Neural cell (in vitro differentiated cells): Measurements from ENCODE around the gene ERC2. TPM values are rescaled to one million over a fixed set of nuclear protein-coding genes. Genes with fewer than 3 reads are reported as not detected.

Experiments
- H2AFZ ChIP-seq: fragments of 200-600, 300-800 bp; sonication (generic), shearing (Covaris generic); 2 replicates; pipeline ENCODE4 v1.6.0; 2014; ENCODE audit warnings: low read depth, mild to moderate bottlenecking, antibody characterized with exemption, low read length, moderate library complexity
- H3F3A ChIP-seq: fragments of 200-600 bp; shearing (Covaris generic); 2 replicates; pipeline ENCODE4 v1.6.1; 2016; ENCODE audit warnings: mild to moderate bottlenecking, moderate library complexity, mixed read lengths, antibody characterized with exemption, low read length; ENCODE audit not compliant: insufficient read depth, poor library complexity, severe bottlenecking
- H3K27ac ChIP-seq: fragments of 200-600, 300-800 bp; sonication (generic), shearing (Covaris generic); 2 replicates; pipeline ENCODE4 v1.5.1; 2014; ENCODE audit warnings: mild to moderate bottlenecking, low read length, moderate library complexity
- H3K27me3 ChIP-seq: fragments of 300-800, 200-600 bp; sonication (generic), shearing (Covaris generic); 2 replicates; pipeline ENCODE4 v1.6.0; 2014; ENCODE audit warnings: mild to moderate bottlenecking, low read depth, low read length, moderate library complexity; ENCODE audit not compliant: insufficient read depth
- H3K36me3 ChIP-seq: fragments of 300-800, 200-600 bp; sonication (generic), shearing (Covaris generic); 2 replicates; pipeline ENCODE4 v1.5.1; 2014; ENCODE audit warnings: mild to moderate bottlenecking, antibody characterized with exemption, low read length, moderate library complexity; ENCODE audit not compliant: insufficient read depth
- H3K4me2 ChIP-seq: fragments of 300-800, 200-600 bp; sonication (generic), shearing (Covaris generic); 2 replicates; pipeline ENCODE4 v1.6.0; 2014; ENCODE audit warnings: mild to moderate bottlenecking, low read length
- H3K4me3 ChIP-seq: fragments of 300-800, 200-600 bp; sonication (generic), shearing (Covaris generic); 2 replicates; pipeline ENCODE4 v1.5.1; 2014; ENCODE audit warnings: mild to moderate bottlenecking, low read length, moderate library complexity
- H3K79me2 ChIP-seq: fragments of 200-600 bp; shearing (Covaris generic); replicated peaks from 2 replicates; pipeline ENCODE4 v1.6.0; 2014; ENCODE audit warnings: mild to moderate bottlenecking, low read length, moderate library complexity; ENCODE audit not compliant: insufficient read depth
- H3K9ac ChIP-seq: fragments of 300-800, 200-600 bp; sonication (generic), shearing (Covaris generic); 2 replicates; pipeline ENCODE4 v1.6.1; 2016; ENCODE audit warnings: mild to moderate bottlenecking, low read length, mixed read lengths
- H3K9me2 ChIP-seq: fragments of 200-600 bp; shearing (Covaris generic); 2 replicates; pipeline ENCODE4 v1.6.1; 2016; ENCODE audit warnings: mild to moderate bottlenecking, low read length, mixed read lengths; ENCODE audit not compliant: insufficient read depth
- H3K9me3 ChIP-seq: fragments of 200-600, 300-800 bp; sonication (generic), shearing (Covaris generic); 2 replicates; pipeline ENCODE4 v1.6.1; 2016; ENCODE audit warnings: mild to moderate bottlenecking, mixed run types, low read length, moderate library complexity, mixed read lengths
- H4K20me1 ChIP-seq: fragments of 200-600 bp; shearing (Covaris generic); 2 replicates; pipeline ENCODE4 v1.6.1; 2016; ENCODE audit warnings: mild to moderate bottlenecking, mixed run types; ENCODE audit not compliant: insufficient read depth
- EP300 ChIP-seq: fragments of 450-650 bp; conservative IDR thresholded peaks from 2 replicates; pipeline ENCODE4 v1.6.1; 2014; ENCODE audit warnings: antibody characterized with exemption, mild to moderate bottlenecking, moderate library complexity; ENCODE audit not compliant: poor library complexity, severe bottlenecking
- EZH2 ChIP-seq: fragments of 200-600, 300-800 bp; shearing (Covaris generic), sonication (generic); IDR thresholded peaks from 2 replicates; pipeline ENCODE4 v1.6.1; 2014; ENCODE audit warnings: antibody characterized with exemption, low read length, borderline replicate concordance, mild to moderate bottlenecking; ENCODE audit not compliant: insufficient read depth, poor library complexity, severe bottlenecking
- MXI1 ChIP-seq: fragments of 450-650 bp; conservative IDR thresholded peaks from 2 replicates; pipeline ENCODE4 v1.6.1; 2014; ENCODE audit warnings: antibody characterized with exemption, mild to moderate bottlenecking; ENCODE audit not compliant: poor library complexity, severe bottlenecking
- POLR2AphosphoS5 ChIP-seq: IDR thresholded peaks from 2 replicates; pipeline ENCODE4 v1.6.1; 2012
- RAD21 ChIP-seq: fragments of 450-650 bp; conservative IDR thresholded peaks from 2 replicates; pipeline ENCODE4 v1.6.1; 2014; ENCODE audit warnings: antibody characterized with exemption, mild to moderate bottlenecking, moderate library complexity
- SMC3 ChIP-seq: fragments of 450-650 bp; conservative IDR thresholded peaks from 2 replicates; pipeline ENCODE4 v1.6.1; 2014; ENCODE audit warnings: antibody characterized with exemption, mild to moderate bottlenecking, moderate library complexity; ENCODE audit not compliant: poor library complexity
- TAF1 ChIP-seq: IDR thresholded peaks from 2 replicates; pipeline ENCODE4 v1.6.1; 2012; ENCODE audit warnings: low read depth
- polyA plus RNA-seq: library from polyadenylated mRNA; depleted of rRNA; stranded (reverse); fragments of >200 nt; gene quantifications from 2 replicates; pipeline ENCODE4 v1.2.3, GENCODE V29; 2014
- TF ChIP-seq, protein P1 (sequence below): fragments of 450-650 bp; IDR thresholded peaks from 2 replicates; pipeline ENCODE4 v1.5.1; 2014; ENCODE audit warnings: antibody characterized with exemption, mild to moderate bottlenecking, moderate library complexity; ENCODE audit not compliant: poor library complexity, severe bottlenecking
- TF ChIP-seq, protein P2 (sequence below): IDR thresholded peaks from 2 replicates; pipeline ENCODE4 v1.6.1; 2012; ENCODE audit warnings: borderline replicate concordance

Gene ERC2
- polyA plus RNA-seq, 1 donor from 2014 or later: 60.4 TPM

DNA sequence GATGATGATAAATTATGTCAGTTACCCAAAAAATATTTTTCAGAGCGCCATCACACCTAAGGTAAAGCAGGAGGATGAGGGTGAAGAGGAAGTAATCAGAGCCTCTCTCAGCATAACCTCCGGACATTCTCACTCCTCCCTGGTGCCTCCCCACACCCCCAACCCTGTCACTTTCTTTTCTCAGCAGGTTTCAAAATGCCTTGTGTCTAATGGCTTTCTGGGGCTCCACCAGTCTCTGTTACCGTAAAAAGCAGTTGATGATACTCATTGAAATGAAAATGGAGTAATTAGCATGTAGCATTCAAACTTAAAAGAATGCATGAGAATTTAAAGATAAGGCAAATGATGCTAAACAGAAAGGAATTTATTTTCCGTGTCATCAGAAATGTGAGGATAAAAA, 180.0 kb downstream of the ERC2 start:
- TF ChIP-seq TAF1: no peak
- no peak for TF ChIP-seq EZH2
- TF ChIP-seq, protein P1, sequence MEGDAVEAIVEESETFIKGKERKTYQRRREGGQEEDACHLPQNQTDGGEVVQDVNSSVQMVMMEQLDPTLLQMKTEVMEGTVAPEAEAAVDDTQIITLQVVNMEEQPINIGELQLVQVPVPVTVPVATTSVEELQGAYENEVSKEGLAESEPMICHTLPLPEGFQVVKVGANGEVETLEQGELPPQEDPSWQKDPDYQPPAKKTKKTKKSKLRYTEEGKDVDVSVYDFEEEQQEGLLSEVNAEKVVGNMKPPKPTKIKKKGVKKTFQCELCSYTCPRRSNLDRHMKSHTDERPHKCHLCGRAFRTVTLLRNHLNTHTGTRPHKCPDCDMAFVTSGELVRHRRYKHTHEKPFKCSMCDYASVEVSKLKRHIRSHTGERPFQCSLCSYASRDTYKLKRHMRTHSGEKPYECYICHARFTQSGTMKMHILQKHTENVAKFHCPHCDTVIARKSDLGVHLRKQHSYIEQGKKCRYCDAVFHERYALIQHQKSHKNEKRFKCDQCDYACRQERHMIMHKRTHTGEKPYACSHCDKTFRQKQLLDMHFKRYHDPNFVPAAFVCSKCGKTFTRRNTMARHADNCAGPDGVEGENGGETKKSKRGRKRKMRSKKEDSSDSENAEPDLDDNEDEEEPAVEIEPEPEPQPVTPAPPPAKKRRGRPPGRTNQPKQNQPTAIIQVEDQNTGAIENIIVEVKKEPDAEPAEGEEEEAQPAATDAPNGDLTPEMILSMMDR: no peak
- no peak for TF ChIP-seq MXI1
- TF ChIP-seq, protein P2, sequence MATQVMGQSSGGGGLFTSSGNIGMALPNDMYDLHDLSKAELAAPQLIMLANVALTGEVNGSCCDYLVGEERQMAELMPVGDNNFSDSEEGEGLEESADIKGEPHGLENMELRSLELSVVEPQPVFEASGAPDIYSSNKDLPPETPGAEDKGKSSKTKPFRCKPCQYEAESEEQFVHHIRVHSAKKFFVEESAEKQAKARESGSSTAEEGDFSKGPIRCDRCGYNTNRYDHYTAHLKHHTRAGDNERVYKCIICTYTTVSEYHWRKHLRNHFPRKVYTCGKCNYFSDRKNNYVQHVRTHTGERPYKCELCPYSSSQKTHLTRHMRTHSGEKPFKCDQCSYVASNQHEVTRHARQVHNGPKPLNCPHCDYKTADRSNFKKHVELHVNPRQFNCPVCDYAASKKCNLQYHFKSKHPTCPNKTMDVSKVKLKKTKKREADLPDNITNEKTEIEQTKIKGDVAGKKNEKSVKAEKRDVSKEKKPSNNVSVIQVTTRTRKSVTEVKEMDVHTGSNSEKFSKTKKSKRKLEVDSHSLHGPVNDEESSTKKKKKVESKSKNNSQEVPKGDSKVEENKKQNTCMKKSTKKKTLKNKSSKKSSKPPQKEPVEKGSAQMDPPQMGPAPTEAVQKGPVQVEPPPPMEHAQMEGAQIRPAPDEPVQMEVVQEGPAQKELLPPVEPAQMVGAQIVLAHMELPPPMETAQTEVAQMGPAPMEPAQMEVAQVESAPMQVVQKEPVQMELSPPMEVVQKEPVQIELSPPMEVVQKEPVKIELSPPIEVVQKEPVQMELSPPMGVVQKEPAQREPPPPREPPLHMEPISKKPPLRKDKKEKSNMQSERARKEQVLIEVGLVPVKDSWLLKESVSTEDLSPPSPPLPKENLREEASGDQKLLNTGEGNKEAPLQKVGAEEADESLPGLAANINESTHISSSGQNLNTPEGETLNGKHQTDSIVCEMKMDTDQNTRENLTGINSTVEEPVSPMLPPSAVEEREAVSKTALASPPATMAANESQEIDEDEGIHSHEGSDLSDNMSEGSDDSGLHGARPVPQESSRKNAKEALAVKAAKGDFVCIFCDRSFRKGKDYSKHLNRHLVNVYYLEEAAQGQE: no peak
- TF ChIP-seq POLR2AphosphoS5: no peak
- TF ChIP-seq RAD21: no peak
- TF ChIP-seq EP300: no peak
- no peak for TF ChIP-seq SMC3
- H3F3A ChIP-seq: no peaks in the 10 kb centered on the region
- H3K9ac ChIP-seq: no peak overlapping the region
- no peaks in the 10 kb centered on the region for H3K79me2 ChIP-seq
- H3K4me2 ChIP-seq: no peak overlapping the region
- no peak overlapping the region for H2AFZ ChIP-seq
- H4K20me1 ChIP-seq: no peaks in the 10 kb centered on the region
- H3K9me2 ChIP-seq: no peaks in the 10 kb centered on the region
- H3K9me3 ChIP-seq: no peaks in the 10 kb centered on the region
- no peak overlapping the region for H3K27ac ChIP-seq
- H3K36me3 ChIP-seq: peaks cover 5% of the 10 kb centered on the region
- H3K27me3 ChIP-seq: no peaks in the 10 kb centered on the region
- no peak overlapping the region for H3K4me3 ChIP-seq

DNA sequence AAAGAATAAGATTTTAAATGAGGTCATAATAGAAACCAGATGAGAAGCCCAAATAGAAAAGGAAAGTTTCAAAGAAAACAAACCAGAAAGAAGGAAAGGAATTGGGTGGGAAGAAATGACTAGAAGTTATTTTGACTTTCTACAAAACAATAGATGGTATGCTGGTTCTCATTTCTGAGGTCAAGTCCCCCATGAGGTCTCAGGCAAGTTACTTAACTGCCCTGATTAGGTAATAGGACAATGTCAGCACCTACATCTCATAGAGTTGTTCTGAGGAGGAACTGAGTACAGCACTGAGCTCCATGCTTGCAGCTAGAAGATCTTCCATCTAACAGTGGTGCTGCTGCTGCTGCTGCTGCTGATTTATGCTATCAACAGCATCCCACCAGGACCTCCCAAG, 185.9 kb downstream of the ERC2 start:
- Histone ChIP-seq H3K9me2 (no peaks in the 10 kb centered on the region), H3F3A (no peaks in the 10 kb centered on the region), H2AFZ (no peak overlapping the region), H3K9ac (no peak overlapping the region), H3K4me3 (no peak overlapping the region), H3K27me3 (no peaks in the 10 kb centered on the region), H4K20me1 (no peaks in the 10 kb centered on the region), H3K36me3 (peaks cover 10% of the 10 kb centered on the region), H3K4me2 (no peak overlapping the region), H3K27ac (no peak overlapping the region), H3K9me3 (no peaks in the 10 kb centered on the region), H3K79me2 (no peaks in the 10 kb centered on the region)
- TF ChIP-seq SMC3: no peak
- TF ChIP-seq, protein P1: no peak
- no peak for TF ChIP-seq TAF1
- no peak for TF ChIP-seq RAD21
- TF ChIP-seq, protein P2: no peak
- no peak for TF ChIP-seq POLR2AphosphoS5
- TF ChIP-seq EP300: no peak
- TF ChIP-seq EZH2: no peak
- TF ChIP-seq MXI1: no peak
